RWPE1 (cell line): Measurements from ENCODE around the gene NKX6-2.

Experiments
- CTCF ChIA-PET: fragments of 350-600 bp; sonication (Branson Sonifier 250); formaldehyde crosslinking; extraction: SDS; loops from one replicate; lab custom pipeline; 2021; lab: Yijun Ruan, JAX
- POLR2A ChIA-PET: fragments of 400-600 bp; formaldehyde crosslinking; extraction: SDS; loops from one replicate; lab custom pipeline; 2020; ENCODE audit warnings: antibody characterized with exemption; ENCODE audit not compliant: low non-redundant PET; lab: Yijun Ruan, JAX
- DNase-seq: peaks from one replicate; pipeline ENCODE4 v3.0.0; 2012; ENCODE audit warnings: low spot score
- H3K27ac ChIP-seq: fragments of 450-650 bp; 2 replicates; pipeline ENCODE4 v1.5.1; 2017
- TF ChIP-seq, protein P1 (sequence below): fragments of 450-650 bp; conservative IDR thresholded peaks from 2 replicates; pipeline ENCODE4 v1.5.1; 2017; ENCODE audit warnings: low read depth, mild to moderate bottlenecking

Gene NKX6-2

GRCh38 chr10:132786884-132787494, 1.0 kb upstream of the NKX6-2 start:
- CTCF ChIA-PET, result interaction anchor here (1.4 kb wide), 1 partner anchor 131 kb away, joined by 9 read pairs; no protein-coding TSS in a partner anchor
- TF ChIP-seq, protein P1, sequence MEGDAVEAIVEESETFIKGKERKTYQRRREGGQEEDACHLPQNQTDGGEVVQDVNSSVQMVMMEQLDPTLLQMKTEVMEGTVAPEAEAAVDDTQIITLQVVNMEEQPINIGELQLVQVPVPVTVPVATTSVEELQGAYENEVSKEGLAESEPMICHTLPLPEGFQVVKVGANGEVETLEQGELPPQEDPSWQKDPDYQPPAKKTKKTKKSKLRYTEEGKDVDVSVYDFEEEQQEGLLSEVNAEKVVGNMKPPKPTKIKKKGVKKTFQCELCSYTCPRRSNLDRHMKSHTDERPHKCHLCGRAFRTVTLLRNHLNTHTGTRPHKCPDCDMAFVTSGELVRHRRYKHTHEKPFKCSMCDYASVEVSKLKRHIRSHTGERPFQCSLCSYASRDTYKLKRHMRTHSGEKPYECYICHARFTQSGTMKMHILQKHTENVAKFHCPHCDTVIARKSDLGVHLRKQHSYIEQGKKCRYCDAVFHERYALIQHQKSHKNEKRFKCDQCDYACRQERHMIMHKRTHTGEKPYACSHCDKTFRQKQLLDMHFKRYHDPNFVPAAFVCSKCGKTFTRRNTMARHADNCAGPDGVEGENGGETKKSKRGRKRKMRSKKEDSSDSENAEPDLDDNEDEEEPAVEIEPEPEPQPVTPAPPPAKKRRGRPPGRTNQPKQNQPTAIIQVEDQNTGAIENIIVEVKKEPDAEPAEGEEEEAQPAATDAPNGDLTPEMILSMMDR, result no peak
- no peak for DNase-seq
- POLR2A ChIA-PET, result no interaction called here
- no peak overlapping the region for H3K27ac ChIP-seq

DNA sequence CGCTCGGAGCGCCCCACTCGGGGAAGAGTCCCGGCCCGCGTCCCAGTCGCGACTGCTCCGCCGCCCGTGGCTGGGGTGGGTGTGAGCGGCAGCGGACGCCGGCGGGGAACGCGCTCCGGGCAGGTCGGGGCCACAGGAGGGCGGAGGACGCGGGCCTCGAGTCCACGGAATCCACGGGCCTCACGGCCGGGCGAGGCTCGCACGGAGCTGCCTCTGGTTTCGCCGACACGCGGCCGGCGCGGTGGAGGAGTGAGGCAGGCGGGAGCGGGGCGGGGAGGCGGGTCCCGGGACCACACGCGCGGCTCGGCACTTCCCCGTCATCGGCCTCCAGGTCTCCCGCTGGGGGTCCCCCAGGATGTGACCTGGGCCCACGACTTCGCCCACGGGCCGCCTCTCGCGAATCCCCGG, 533 bp upstream of the NKX6-2 start:
- DNase-seq, result no peak
- ChIA-PET CTCF (no interaction called here), POLR2A (no interaction called here)
- no peak overlapping the region for H3K27ac ChIP-seq
- TF ChIP-seq, protein P1, result no peak

DNA sequence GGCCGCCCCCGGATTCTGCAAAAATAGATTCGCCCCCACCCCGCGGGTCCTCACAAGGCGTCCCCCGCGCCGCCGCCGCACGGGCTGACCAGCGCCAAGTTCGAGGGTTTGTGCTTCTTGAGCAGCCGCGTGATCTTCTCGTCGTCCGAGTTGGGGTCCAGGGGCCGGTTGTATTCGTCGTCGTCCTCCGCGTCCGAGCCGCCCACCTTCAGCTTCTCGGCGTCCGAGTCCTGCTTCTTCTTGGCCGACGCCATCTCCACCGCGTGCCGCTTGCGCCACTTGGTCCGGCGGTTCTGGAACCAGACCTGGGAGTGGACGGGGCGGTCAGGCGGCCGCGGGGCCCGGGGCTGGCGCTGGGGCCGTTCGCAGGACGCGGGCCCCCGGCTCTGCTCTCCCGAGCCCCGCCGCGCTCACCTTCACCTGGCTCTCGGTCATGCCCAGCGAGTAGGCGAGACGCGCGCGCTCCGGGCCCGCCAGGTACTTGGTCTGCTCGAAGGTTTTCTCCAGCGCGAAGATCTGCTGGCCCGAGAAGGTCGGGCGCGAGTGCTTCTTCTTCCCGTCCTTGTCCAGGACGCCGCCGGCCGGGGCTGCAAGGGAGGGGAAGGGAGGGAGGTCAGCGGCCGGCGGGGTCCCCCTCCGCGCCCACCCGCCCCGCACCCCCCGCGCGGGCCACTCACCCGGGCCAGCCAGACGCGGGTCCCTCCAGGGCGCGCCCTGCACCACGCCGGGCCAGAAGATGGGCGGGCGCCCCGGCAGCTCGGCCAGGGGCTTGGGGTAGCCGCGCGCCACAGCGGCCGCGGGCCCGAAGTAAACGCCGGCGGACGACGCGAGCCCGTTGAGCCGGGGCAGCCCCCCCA, 853 bp downstream of the NKX6-2 start:
- TF ChIP-seq, protein P1, result no peak
- CTCF ChIA-PET, result no interaction called here
- POLR2A ChIA-PET, result no interaction called here
- no peak for DNase-seq
- no peak overlapping the region for H3K27ac ChIP-seq

DNA sequence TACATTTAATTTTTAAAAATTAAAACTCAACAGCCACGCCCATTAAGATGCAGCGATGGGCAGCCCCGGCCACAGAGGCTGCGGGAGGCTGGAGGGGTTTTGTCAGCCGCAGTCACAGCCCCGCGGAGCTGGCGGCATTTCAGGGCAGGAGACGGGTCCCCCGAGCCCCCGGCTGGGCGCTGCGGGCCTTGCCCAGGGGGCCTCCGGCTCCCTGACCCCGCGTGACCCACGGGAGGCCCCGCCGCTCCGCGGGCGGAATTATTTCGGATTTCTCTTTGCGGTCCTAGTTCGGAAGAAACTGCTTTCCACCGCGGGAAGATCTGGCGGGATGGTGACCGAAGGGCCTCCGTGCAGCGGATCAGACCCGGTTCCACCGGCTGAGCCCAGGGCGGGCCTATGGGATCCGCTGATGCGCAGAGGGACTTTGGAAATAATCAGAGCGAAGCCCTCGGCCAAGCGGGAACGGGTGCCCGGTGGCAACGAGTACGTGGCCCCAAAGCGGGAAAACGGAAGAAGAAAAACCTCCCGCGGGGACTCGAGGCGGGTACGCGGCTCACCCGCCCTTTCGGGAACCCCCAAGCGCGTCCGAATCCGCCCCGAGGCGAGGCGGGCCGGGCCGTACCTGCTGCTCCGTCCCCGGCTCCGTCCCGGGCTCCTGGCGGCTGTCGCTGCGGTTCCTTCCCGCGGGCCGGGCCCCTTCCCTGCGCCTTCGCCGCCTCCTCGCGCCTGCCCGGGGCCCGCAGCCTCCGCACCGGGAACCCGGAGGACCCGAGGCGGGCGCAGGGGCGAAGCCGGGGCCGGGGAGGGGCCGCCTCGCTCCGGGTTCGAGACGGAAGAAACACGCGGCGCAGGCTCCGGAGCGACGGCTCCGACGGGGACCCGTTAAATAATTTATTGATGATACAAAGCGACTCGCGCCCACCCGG, 1.7 kb downstream of the NKX6-2 start:
- H3K27ac ChIP-seq, result no peak overlapping the region
- ChIA-PET CTCF (interaction anchor here (0.9 kb wide), 1 partner anchor 15 kb away, joined by 3 read pairs; no protein-coding TSS in a partner anchor), POLR2A (no interaction called here)
- no peak for DNase-seq
- TF ChIP-seq, protein P1, result no peak

GRCh38 chr10:132783165-132783939, 2.6 kb downstream of the NKX6-2 start:
- CTCF ChIA-PET, result interaction anchor here (0.9 kb wide), 1 partner anchor 14 kb away, joined by 3 read pairs; no protein-coding TSS in a partner anchor
- TF ChIP-seq, protein P1, result no peak
- DNase-seq, result no peak
- POLR2A ChIA-PET, result no interaction called here
- H3K27ac ChIP-seq, result no peak overlapping the region
